GM11168 (cell line): ENCODE measurements around the gene ANGPTL2.

Experiments
- in situ Hi-C: fragments of 300-500 bp; cut with MboI; formaldehyde crosslinking; loops from one replicate; pipeline ENCODE4 v1.12.0; 2022; ENCODE audit warnings: low sequenced_read_pairs; ENCODE audit not compliant: unreplicated experiment

Gene ANGPTL2

GRCh38 chr9:127121628-127122175 is 733 bp downstream of the ANGPTL2 start:
- in situ Hi-C loops = no loop called here

DNA sequence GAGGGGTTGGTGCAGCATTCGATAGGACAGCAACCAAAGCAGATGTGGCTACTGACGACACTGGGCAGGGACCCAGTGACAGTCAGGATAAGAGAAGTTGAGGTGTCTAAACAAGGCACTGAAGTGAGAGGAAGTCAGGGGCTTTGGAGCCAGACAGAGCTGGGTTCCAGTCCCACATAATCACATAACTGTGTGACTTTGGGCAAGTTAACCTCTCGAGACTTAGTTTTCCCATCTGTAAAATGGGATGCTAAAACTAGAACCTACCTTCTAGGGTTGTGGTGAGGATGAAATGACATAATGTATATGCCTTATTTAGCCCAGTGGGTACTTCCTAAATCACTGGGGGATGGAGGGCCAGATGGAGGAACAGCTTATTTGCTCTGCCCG is 3.1 kb downstream of the ANGPTL2 start:
- in situ Hi-C loops = no loop called here

DNA sequence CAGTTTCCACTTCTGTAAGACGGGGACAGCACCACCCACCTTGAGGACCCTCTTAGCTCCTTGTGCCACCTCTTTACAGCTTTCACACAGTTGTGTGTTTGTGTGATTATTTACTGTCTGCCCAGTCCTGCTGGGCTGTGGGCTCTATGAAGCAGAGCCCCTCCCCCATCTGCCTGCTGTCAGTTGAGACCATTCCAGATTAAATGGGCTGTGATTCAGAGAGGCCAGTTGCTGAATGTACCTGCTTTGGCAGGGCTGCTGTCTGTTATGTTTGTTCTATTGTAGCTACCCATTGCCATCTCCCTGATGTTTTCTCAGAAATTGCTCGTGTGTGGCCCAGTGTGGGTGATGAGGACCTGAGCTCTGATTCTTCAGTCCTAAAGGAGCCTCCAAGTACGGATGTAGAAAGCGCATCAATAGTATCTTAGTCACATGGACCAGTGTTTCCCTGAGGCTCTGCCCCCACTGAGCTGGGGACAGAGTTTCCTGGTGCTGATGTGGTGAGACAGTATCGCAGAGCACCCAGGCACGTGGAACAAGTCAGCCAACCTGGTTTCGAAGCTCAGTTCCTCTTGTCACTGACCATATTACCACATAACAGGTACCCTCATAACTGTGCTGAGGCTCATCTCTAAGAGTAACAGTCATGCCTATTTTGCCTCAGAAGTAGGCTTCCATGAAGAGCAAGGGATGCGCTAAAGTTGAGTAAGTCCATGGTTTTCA is 3.7 kb downstream of the ANGPTL2 start:
- in situ Hi-C loops = no loop called here

DNA sequence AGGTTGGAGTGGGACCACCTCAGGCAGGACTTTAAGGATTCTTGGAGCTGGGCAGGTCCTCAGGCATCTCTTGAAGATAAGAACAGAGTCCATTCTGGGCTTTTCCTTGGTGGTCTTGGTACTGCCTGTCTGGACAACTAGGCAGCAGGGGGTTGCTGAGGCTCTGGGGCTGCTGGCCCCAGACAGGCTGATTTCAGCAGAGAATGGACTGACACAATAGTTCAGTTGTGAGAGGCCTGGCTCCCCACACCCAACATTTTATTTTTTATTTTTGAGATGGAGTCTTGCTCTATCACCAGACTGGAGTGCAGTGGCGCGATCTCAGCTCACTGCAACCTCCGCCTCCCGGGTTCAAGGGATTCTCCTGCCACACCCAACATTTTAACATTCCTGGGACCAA is 4.6 kb downstream of the ANGPTL2 start:
- in situ Hi-C loops = no loop called here

DNA sequence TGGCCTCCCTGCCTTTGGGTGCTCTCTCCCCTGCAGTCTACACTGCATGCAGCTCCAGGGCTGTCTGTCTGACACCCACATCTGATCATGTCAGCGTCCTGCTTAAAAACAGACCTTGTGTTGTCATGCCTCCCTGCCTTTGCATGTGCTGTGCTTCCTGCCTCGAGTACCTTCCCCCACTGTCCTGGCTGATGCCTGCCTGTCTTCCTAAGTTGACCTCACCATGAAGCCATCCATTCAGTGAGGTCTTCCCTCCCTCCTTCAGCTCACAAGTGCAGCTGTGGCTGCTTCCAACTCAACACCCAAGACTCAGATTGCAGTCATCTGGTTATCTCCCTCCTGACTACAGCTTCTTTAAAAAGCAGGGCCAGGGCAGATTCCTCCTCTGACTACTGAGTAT is 5.5 kb downstream of the ANGPTL2 start:
- in situ Hi-C loops = no loop called here

DNA sequence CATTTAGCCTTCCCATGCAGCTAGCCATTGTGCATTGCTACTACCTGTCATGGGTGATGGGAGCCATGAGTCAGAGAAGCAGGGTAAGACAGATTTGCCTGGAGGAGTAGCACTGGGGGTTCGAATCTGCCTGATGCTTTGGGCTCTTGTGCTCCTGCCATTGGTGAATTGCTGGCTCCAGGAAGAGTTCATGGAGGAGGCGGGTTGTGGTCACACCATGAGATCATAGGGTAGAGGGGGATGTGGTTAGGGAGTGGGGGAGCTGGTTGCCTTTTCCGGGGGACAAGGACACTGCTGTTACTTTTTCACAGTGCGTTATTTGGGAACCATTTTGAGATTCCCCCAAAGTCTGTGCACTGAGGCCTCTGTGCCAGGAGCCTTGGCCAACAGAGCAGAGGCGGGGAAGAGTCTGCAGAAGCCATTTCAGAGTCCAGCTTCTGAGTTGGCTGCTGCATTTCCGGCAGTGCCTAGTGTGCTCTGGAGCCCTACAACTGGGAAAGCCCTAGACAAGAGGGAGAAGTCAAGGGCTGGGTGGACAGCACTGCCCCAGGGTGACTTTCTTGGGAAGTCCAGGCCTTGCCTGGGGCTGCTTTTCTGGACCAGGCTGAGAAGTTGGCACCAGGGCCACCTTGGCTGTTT is 6.2 kb downstream of the ANGPTL2 start:
- in situ Hi-C loops = no loop called here

DNA sequence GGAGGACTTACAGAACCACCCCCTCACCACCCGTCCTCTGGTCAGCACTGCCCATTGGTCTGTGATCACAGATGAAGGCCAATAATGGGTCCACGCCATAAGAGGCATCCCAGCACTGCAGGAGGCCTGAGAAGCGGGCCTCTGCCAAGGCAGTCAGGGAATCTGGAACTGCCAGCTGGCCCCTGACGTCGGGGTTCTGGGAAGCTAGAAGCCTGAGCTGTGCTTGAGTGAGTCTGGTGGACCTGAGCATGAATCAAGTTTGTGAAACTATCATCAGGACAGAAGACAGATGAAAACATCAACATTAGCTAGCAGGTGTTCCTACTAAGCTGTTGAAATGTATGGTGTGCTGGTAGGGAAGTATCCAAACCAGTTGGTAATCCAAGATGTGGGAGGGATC is 7.8 kb downstream of the ANGPTL2 start:
- in situ Hi-C loops = no loop called here

GRCh38 chr9:127113191-127113972 is 9.1 kb downstream of the ANGPTL2 start:
- in situ Hi-C loops = no loop called here

GRCh38 chr9:127112735-127113161 is 9.7 kb downstream of the ANGPTL2 start:
- in situ Hi-C loops = no loop called here

GRCh38 chr9:127112056-127112455 is 10.4 kb downstream of the ANGPTL2 start:
- in situ Hi-C loops = no loop called here

- in situ Hi-C loops = no loop called here
These were observed 13.2 kb downstream of the ANGPTL2 start for GRCh38 chr9:127109212-127109711.

GRCh38 chr9:127107929-127108876 is 14.2 kb downstream of the ANGPTL2 start:
- in situ Hi-C loops = no loop called here

DNA sequence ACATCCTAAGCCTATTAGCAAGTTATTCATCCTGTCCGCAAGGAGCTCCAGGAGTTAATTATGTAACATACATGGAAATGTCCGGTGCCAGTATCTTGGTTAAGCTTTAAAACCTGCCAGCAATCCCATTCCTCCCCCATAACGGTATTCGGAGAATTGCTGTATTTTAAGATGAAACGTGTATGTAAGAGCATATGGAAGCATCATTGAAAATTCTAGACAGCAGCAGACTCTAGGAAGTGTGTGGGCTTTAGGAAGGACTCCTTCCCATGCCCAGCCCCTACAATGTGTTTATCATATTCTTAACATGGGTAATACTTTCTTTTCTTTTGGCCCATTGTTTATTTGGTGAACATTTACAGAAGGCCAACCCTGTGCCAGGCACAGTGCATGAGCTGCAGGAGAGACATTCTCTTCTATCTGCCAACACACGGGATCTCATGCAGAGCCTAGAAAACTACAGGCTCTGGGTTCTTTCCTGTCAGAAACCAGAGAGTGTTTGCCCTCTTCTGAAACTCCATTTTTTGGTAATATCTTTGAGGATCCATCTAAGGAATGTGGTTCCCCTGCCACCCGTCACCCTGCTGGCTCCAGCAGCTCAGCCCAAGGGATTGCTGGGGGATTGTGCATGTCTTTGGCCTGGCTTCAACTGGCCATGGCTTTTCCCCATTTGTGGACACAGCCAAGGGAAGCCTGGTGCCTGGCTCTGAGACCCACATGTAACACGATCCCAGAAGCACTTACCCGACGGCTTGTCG is 15.1 kb downstream of the ANGPTL2 start:
- in situ Hi-C loops = no loop called here

DNA sequence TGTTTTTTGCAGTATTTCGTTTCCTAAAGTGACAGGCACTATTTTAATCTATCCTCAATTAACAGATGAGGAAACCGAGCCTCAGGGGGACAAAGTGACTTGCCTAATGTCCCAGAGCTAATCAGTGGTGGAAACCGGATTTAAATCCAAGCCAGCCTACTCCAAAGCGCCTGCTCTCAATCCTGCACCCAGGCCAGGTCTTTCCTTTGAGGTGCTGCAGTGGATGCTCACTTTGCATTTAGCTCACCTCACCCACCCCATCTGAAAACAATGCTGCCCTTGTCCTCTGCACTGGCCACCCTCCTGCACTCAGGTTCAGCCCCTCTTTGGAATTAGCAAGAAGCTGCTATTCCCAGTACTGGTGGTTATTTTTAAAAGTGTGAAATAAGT is 16.0 kb downstream of the ANGPTL2 start:
- in situ Hi-C loops = no loop called here

GRCh38 chr9:127105805-127106465 is 16.5 kb downstream of the ANGPTL2 start:
- in situ Hi-C loops = no loop called here

- in situ Hi-C loops = no loop called here
These were observed 17.7 kb downstream of the ANGPTL2 start for GRCh38 chr9:127104581-127105311.

GRCh38 chr9:127102788-127103187 is 19.6 kb downstream of the ANGPTL2 start:
- in situ Hi-C loops = no loop called here

GRCh38 chr9:127102176-127102575 is 20.3 kb downstream of the ANGPTL2 start:
- in situ Hi-C loops = no loop called here
